Body of pancreas (tissue), 4 donors: ENCODE measurements around the gene PTGES. TPM values are rescaled to one million over a fixed set of nuclear protein-coding genes. Genes with fewer than 3 reads are reported as not detected.
A peak's percentile ranks its signal among the peaks of the same experiment; 100 is the strongest.
"Not testable (repeated sequence)": the region's sequence is repeated elsewhere in the genome, so short reads cannot be mapped to it uniquely, and the experiment has no call there.

Experiments
- ATAC-seq: fragments of 150-250 bp; one replicate; pipeline ENCODE4 v1.9.1; 2016
- DNase-seq, 4 donors: peaks; one replicate each; pipeline ENCODE4 v3.0.0-alpha.2; 2019
- H3K27ac ChIP-seq, 4 donors: fragments of 200-600 bp; sonication (generic); 1 replicate in 3 of 4; 2 replicates in 1 of 4; pipeline versions ENCODE4 v1.5.1 to v1.6.1; 2016 to 2019; ENCODE audit warnings: mild to moderate bottlenecking in 1 of 4, mixed read lengths in 1 of 4, moderate library complexity in 1 of 4
- H3K27me3 ChIP-seq, 2 donors: fragments of 200-600 bp; sonication (generic); one replicate each; pipeline ENCODE4 v1.6.0; 2016; ENCODE audit warnings: mild to moderate bottlenecking in 1 of 2
- H3K36me3 ChIP-seq, 2 donors: fragments of 200-600 bp; sonication (generic); replicated peaks in 1 of 2; 2 replicates each; pipeline ENCODE4 v1.5.1; 2016; ENCODE audit warnings: low read depth in 2 of 2; ENCODE audit not compliant: insufficient read depth in 1 of 2
- H3K4me1 ChIP-seq: fragments of 200-600 bp; sonication (generic); one replicate; pipeline ENCODE4 v1.6.0; 2016
- H3K4me3 ChIP-seq, 2 donors: fragments of 200-600 bp; sonication (generic); 1 replicate in 1 of 2; 2 replicates in 1 of 2; pipeline ENCODE4 v1.5.1; 2016 to 2019
- H3K9me3 ChIP-seq, 3 donors: fragments of 200-600 bp; sonication (generic); 1 replicate in 2 of 3; 2 replicates in 1 of 3; pipeline ENCODE4 v1.5.1; 2016
- POLR2A ChIP-seq, 3 donors: fragments of 450-650 bp; IDR thresholded peaks; one replicate each; pipeline ENCODE4 v1.6.1; 2016; ENCODE audit warnings: antibody characterized with exemption in 3 of 3, mild to moderate bottlenecking in 2 of 3
- WGBS, 2 donors: methylation state at CpG; one replicate each; pipeline ENCODE4 v1.1.5; 2017; 5-methylcytosine and 5-hydroxymethylcytosine counted together
- intact Hi-C: fragments of 100-400 bp; cut with DNase I; formaldehyde crosslinking; loops from one replicate; pipeline ENCODE4 v1.15.1; 2023
- total RNA-seq, 2 donors: library from RNA; depleted of rRNA; stranded (reverse); fragments of >200 nt; gene quantifications; one replicate each; pipeline ENCODE4 v1.1.0, GENCODE V29; 2016
- TF ChIP-seq, protein P1 (sequence below), 7 experiments: fragments of 450-650 bp in 4 of 7; fragments of 200-600 bp in 3 of 7; sonication (generic) in 3 of 7; IDR thresholded peaks; one replicate each; pipeline ENCODE4 v1.5.1; 2016 to 2019; ENCODE audit warnings: antibody characterized with exemption in 7 of 7

The PTGES gene
- total RNA-seq, 2 donors from 2014 or later: 0.52 to 0.66 TPM

DNA sequence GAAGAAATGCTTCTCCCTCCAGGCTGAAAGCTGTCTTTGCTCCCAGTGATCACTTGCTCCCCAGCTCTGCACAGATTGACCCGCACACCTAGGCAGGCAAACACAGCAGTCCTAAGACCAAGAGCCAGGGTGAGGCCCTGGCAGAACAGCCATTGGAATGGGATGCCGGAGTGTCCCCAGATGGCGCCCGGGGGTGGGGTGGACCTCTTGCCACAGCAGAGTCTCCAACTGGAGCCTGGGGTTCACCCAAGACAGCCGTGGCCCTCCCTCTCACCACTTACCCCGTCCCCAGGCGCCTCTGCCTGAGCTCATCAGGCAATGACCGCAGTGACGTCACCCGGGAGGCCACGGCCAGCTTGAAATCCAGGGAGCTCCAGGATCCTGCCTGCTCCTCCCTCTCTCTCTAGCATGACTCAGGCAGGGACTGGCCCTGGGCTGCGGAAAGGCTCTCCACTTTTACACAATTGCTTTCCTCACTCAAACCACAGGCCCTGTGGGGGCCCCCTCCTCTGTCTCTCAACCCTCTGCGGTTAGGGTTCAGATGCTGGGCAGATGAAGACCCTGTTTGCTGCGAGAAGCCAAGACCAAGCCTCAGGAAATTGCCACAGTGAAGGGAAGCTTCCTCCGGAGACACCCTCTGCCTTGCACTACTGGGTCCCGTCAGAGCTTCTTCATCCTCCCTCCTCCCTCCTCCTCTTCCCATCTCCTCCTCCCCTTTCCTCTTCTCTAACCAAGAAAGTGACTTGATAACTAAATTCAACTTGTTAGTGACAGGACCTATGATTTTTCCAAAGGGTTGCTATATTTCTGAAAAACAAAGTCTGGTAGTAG is 24.3 kb upstream of the PTGES start:
- ATAC-seq (peak; percentile 62), DNase-seq (peak; percentile 62 to 88 (median 69))
- Histone ChIP-seq H3K36me3 (no peaks in the 10 kb centered on the region), H3K27ac (peak overlapping the region in 2 of 4 donors; percentile 11 to 16), H3K4me3 (no peak overlapping the region), H3K27me3 (no peaks in the 10 kb centered on the region), H3K4me1 (peaks cover 11% of the 10 kb centered on the region), H3K9me3 (no peaks in the 10 kb centered on the region)
- no peak for TF ChIP-seq POLR2A (IDR thresholded peaks at IDR 0.05)
- TF ChIP-seq, protein P1, sequence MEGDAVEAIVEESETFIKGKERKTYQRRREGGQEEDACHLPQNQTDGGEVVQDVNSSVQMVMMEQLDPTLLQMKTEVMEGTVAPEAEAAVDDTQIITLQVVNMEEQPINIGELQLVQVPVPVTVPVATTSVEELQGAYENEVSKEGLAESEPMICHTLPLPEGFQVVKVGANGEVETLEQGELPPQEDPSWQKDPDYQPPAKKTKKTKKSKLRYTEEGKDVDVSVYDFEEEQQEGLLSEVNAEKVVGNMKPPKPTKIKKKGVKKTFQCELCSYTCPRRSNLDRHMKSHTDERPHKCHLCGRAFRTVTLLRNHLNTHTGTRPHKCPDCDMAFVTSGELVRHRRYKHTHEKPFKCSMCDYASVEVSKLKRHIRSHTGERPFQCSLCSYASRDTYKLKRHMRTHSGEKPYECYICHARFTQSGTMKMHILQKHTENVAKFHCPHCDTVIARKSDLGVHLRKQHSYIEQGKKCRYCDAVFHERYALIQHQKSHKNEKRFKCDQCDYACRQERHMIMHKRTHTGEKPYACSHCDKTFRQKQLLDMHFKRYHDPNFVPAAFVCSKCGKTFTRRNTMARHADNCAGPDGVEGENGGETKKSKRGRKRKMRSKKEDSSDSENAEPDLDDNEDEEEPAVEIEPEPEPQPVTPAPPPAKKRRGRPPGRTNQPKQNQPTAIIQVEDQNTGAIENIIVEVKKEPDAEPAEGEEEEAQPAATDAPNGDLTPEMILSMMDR (IDR thresholded peaks at IDR 0.05): no peak
- WGBS, 2 donors: 51 to 65% methylated on average over 10 to 15 of the region's 16 CpGs
- intact Hi-C loops: loop anchor here (10.0 kb wide), 1 partner anchor 122 kb away; no protein-coding TSS in a partner anchor

DNA sequence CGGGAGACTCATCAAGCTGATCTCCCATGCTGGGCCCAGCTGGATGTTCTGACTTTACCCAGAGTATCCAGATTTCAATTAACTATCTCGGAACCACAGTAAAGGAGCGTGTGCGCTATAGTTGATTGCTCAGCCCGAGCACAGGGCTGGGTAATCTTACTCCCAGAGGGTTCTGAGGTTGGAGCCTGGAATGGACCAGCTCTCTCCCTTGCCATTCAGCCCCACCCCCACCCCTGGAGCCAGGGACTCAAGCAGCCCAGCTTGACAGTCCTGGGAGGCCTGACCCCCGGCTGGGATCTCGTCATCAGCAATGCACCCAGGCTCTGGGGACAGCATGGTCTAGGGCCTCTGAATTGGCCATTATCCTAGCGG is 23.7 kb upstream of the PTGES start:
- intact Hi-C loops: loop anchor here (10.0 kb wide), 1 partner anchor 122 kb away; no protein-coding TSS in a partner anchor
- Histone ChIP-seq H3K9me3 (no peaks in the 10 kb centered on the region), H3K4me3 (no peak overlapping the region), H3K27ac (peak overlapping the region in 2 of 4 donors; percentile 11 to 16), H3K27me3 (no peaks in the 10 kb centered on the region), H3K4me1 (peaks cover 11% of the 10 kb centered on the region), H3K36me3 (no peaks in the 10 kb centered on the region)
- ATAC-seq: peak; percentile 6
- TF ChIP-seq, protein P1 (IDR thresholded peaks at IDR 0.05): no peak
- no peak for TF ChIP-seq POLR2A (IDR thresholded peaks at IDR 0.05)
- no peak for DNase-seq
- WGBS, 2 donors: 87 to 97% methylated on average over 4 to 8 of the region's 8 CpGs

DNA sequence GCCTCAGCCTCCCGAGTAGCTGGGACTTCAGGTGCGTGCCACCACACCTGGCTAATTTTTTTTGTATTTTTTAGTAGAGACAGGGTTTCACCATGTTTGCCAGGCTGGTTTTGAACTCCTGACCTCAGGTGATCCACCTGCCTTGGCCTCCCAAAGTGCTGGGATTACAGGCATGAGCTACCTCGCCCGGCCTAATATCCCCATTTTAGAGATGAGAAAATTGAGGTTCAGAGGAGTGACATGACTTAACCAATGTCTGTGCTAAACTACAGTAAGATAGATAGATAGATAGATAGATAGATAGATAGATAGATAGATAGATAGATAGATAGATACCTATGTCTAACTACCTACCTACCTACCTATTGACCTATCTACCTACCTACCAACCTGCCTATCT is 23.3 kb upstream of the PTGES start:
- DNase-seq, H3K27ac ChIP-seq, ATAC-seq, H3K36me3 ChIP-seq, H3K4me3 ChIP-seq, H3K9me3 ChIP-seq, H3K27me3 ChIP-seq: not testable (repeated sequence)
- WGBS, 2 donors: 96 to 98% methylated on average over 4 of the region's 4 CpGs
- intact Hi-C loops: loop anchor here (10.0 kb wide), 1 partner anchor 121 kb away; no protein-coding TSS in a partner anchor
- peaks cover 13% of the 10 kb centered on the region for H3K4me1 ChIP-seq

DNA sequence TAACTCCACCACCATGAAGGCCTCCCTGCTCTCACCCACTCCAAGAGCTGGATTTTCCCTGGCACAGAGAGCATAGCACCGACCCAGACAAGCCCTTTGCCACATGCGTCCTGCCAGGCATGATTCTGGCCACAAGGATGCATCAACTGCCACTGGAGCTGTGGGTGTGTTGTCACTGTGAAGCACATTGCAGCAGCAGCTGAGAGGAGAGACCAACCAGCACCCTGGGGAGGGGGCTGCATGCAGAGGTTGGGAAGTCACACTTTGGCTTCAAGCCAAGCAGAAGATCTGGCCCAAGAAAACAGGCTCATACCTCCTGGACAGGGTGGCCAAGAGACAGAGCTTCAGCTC is 22.6 kb upstream of the PTGES start:
- H3K27me3 ChIP-seq: no peaks in the 10 kb centered on the region
- 41 to 60% methylated on average over 2 of the region's 2 CpGs for WGBS, 2 donors
- no peak for TF ChIP-seq POLR2A (IDR thresholded peaks at IDR 0.05)
- TF ChIP-seq, protein P1 (IDR thresholded peaks at IDR 0.05): no peak
- intact Hi-C loops: loop anchor here (10.0 kb wide), 1 partner anchor 121 kb away; no protein-coding TSS in a partner anchor
- no peaks in the 10 kb centered on the region for H3K36me3 ChIP-seq
- no peak overlapping the region for H3K27ac ChIP-seq
- ATAC-seq: no peak
- no peak for DNase-seq
- H3K9me3 ChIP-seq: no peaks in the 10 kb centered on the region
- peaks cover 20% of the 10 kb centered on the region for H3K4me1 ChIP-seq
- no peak overlapping the region for H3K4me3 ChIP-seq

DNA sequence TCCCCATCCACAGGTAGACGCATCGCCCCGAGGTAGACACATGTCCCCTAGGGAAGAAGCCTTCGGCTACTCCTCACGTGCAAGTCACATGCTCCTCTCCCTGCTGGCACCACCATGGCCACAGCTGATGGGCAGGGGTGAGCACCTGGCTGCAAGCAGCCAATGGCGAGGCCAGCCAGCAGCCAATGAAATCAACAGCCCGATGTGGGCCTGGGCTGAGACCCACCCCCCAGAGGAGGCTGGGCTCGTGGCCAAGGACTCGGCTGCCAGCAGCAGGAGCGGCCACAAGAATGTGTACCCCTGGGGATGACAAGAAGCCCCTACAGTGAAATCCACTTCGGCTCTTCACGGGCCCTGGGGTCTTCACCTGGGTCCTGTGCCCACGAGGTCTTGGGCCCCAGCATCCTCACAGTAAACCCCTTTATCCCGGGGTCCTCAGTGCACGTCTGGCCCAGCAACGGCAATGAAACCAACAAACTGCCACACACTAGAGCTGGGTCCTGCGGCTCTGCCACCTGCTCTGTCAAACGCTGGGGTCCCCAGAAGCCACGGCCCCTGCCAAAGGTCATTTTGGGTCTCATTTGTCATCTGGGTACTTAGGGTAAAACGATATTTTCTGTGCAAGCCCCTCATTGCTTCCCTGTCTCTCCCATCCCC is 22.1 kb upstream of the PTGES start:
- Histone ChIP-seq H3K36me3 (no peaks in the 10 kb centered on the region), H3K27ac (no peak overlapping the region), H3K4me3 (no peak overlapping the region), H3K9me3 (no peaks in the 10 kb centered on the region), H3K4me1 (peaks cover 22% of the 10 kb centered on the region), H3K27me3 (no peaks in the 10 kb centered on the region)
- TF ChIP-seq, protein P1 (IDR thresholded peaks at IDR 0.05): no peak
- no peak for TF ChIP-seq POLR2A (IDR thresholded peaks at IDR 0.05)
- WGBS, 2 donors: 76 to 78% methylated on average over 10 to 20 of the region's 20 CpGs
- intact Hi-C loops: loop anchor here (10.0 kb wide), 1 partner anchor 120 kb away; no protein-coding TSS in a partner anchor
- DNase-seq (no peak), ATAC-seq (no peak)
